Muscle of leg (tissue), 11 donors: ENCODE data around the gene IGLL5. TPM values are rescaled to one million over a fixed set of nuclear protein-coding genes. Genes with fewer than 3 reads are reported as not detected.
A peak's percentile ranks its signal among the peaks of the same experiment; 100 is the strongest.

Experiments
- DNase-seq: peaks from one replicate; pipeline ENCODE4 v3.0.0; 2013
- H3K27ac ChIP-seq: one replicate; pipeline ENCODE4 v1.5.1; 2013; ENCODE audit warnings: mild to moderate bottlenecking, low read length, control low read depth
- H3K27me3 ChIP-seq: one replicate; pipeline ENCODE4 v1.6.1; 2013; ENCODE audit warnings: low read length; ENCODE audit not compliant: control insufficient read depth, insufficient read depth
- H3K36me3 ChIP-seq: one replicate; pipeline ENCODE4 v1.6.1; 2013; ENCODE audit warnings: low read length; ENCODE audit not compliant: control insufficient read depth, insufficient read depth
- H3K4me1 ChIP-seq: one replicate; pipeline ENCODE4 v1.6.1; 2013; ENCODE audit warnings: low read length; ENCODE audit not compliant: control insufficient read depth, insufficient read depth
- H3K4me3 ChIP-seq: one replicate; pipeline ENCODE4 v1.5.1; 2013; ENCODE audit warnings: low read length, control low read depth
- H3K9me3 ChIP-seq: replicated peaks from 2 replicates; pipeline ENCODE4 v1.6.1; 2013; ENCODE audit warnings: low read depth, low read length; ENCODE audit not compliant: control insufficient read depth
- WGBS: methylation state at CpG from one replicate; pipeline ENCODE4 v1.1.5; 2013; ENCODE audit warnings: missing lambda C conversion rate; ENCODE audit not compliant: insufficient coverage; 5-methylcytosine and 5-hydroxymethylcytosine counted together
- polyA plus RNA-seq, 8 donors: library from polyadenylated mRNA; unstranded; fragments of 120-200 nt; gene quantifications; one replicate each; pipeline versions ENCODE4 v1.2.1 to v1.2.3, GENCODE V29; 2013; ENCODE audit warnings: inconsistent platforms in 1 of 8, low replicate concordance in 1 of 8; ENCODE audit not compliant: insufficient read length in 8 of 8, insufficient read depth in 1 of 8
- total RNA-seq: library from RNA; stranded (reverse); fragments of 120-200 nt; gene quantifications from one replicate; pipeline ENCODE4 v1.2.4, GENCODE V29; 2013

The IGLL5 gene
- total and polyA plus RNA-seq, 9 donors = 0.13 to 0.57 (median 0.30) TPM; not detected in 4

GRCh38 chr22:22939588-22940368, 52.2 kb downstream of the IGLL5 start:
- Histone ChIP-seq H3K27me3 (no peaks in the 10 kb centered on the region), H3K27ac (no peak overlapping the region), H3K4me1 (peaks cover 20% of the 10 kb centered on the region), H3K9me3 (no peaks in the 10 kb centered on the region), H3K4me3 (no peak overlapping the region), H3K36me3 (no peaks in the 10 kb centered on the region)
- DNase-seq = no peak
- 82% methylated on average over 6 of the region's 11 CpGs for WGBS

GRCh38 chr22:22940961-22941605, 53.5 kb downstream of the IGLL5 start:
- no peaks in the 10 kb centered on the region for H3K27me3 ChIP-seq
- no peak overlapping the region for H3K4me3 ChIP-seq
- H3K36me3 ChIP-seq = no peaks in the 10 kb centered on the region
- H3K27ac ChIP-seq = no peak overlapping the region
- 66% methylated on average over 5 of the region's 6 CpGs for WGBS
- no peaks in the 10 kb centered on the region for H3K9me3 ChIP-seq
- no peak for DNase-seq
- peaks cover 7% of the 10 kb centered on the region for H3K4me1 ChIP-seq

GRCh38 chr22:22941831-22942510, 54.4 kb downstream of the IGLL5 start:
- no peak overlapping the region for H3K27ac ChIP-seq
- no peak overlapping the region for H3K4me3 ChIP-seq
- H3K4me1 ChIP-seq = peaks cover 3% of the 10 kb centered on the region
- no peaks in the 10 kb centered on the region for H3K36me3 ChIP-seq
- no peaks in the 10 kb centered on the region for H3K27me3 ChIP-seq
- no peak for DNase-seq
- no peaks in the 10 kb centered on the region for H3K9me3 ChIP-seq
- WGBS = 86% methylated on average over 2 of the region's 6 CpGs

GRCh38 chr22:22942511-22943329, 55.1 kb downstream of the IGLL5 start:
- no peaks in the 10 kb centered on the region for H3K9me3 ChIP-seq
- 37% methylated on average over 9 of the region's 12 CpGs for WGBS
- no peak overlapping the region for H3K27ac ChIP-seq
- no peaks in the 10 kb centered on the region for H3K36me3 ChIP-seq
- peak; percentile 39 for DNase-seq
- H3K4me3 ChIP-seq = no peak overlapping the region
- H3K27me3 ChIP-seq = no peaks in the 10 kb centered on the region
- H3K4me1 ChIP-seq = no peaks in the 10 kb centered on the region

- no peaks in the 10 kb centered on the region for H3K36me3 ChIP-seq
- H3K27me3 ChIP-seq = no peaks in the 10 kb centered on the region
- H3K4me1 ChIP-seq = no peaks in the 10 kb centered on the region
- DNase-seq = no peak
- WGBS = 62% methylated on average over 9 of the region's 14 CpGs
- no peak overlapping the region for H3K27ac ChIP-seq
- no peaks in the 10 kb centered on the region for H3K9me3 ChIP-seq
- no peak overlapping the region for H3K4me3 ChIP-seq
Measured at GRCh38 chr22:22943521-22944267, 56.1 kb downstream of the IGLL5 start.

- no peaks in the 10 kb centered on the region for H3K27me3 ChIP-seq
- WGBS = 66% methylated on average over 17 of the region's 18 CpGs
- no peak overlapping the region for H3K27ac ChIP-seq
- no peak for DNase-seq
- H3K4me1 ChIP-seq = peaks cover 4% of the 10 kb centered on the region
- no peaks in the 10 kb centered on the region for H3K36me3 ChIP-seq
- H3K4me3 ChIP-seq = no peak overlapping the region
- no peaks in the 10 kb centered on the region for H3K9me3 ChIP-seq
Measured at GRCh38 chr22:22944268-22944985, 56.8 kb downstream of the IGLL5 start.

- Histone ChIP-seq H3K27ac (no peak overlapping the region), H3K27me3 (no peaks in the 10 kb centered on the region), H3K4me1 (peaks cover 4% of the 10 kb centered on the region), H3K9me3 (no peaks in the 10 kb centered on the region), H3K36me3 (no peaks in the 10 kb centered on the region), H3K4me3 (no peak overlapping the region)
- WGBS = 60% methylated on average over 3 of the region's 4 CpGs
- DNase-seq = no peak
Measured at GRCh38 chr22:22945195-22945594, 57.6 kb downstream of the IGLL5 start.
